HepG2 (cell line): ENCODE results near the gene ZFHX3.

ENCODE experiments used
- EP300 ChIP-seq, 3 experiments: sonication (generic) in 1 of 3; formaldehyde crosslinking in 1 of 3; IDR thresholded peaks; 2 replicates each; pipeline versions ENCODE4 v1.5.1 to v1.6.1; 2011 to 2020; ENCODE audit warnings: low read depth in 2 of 3, low read length in 2 of 3, borderline replicate concordance in 1 of 3, improper control_type of control experiment in 1 of 3, mild to moderate bottlenecking in 1 of 3, missing genetic modification reagents in 1 of 3, moderate library complexity in 1 of 3
- FLYWCH1 ChIP-seq: sonication (generic); formaldehyde crosslinking; IDR thresholded peaks from 2 replicates; pipeline ENCODE4 v1.8.1; 2023; ENCODE audit warnings: mild to moderate bottlenecking, missing genetic modification reagents
- MAZ ChIP-seq, 2 experiments: sonication (generic) in 1 of 2; formaldehyde crosslinking in 1 of 2; IDR thresholded peaks; 2 replicates each; pipeline versions ENCODE4 v1.5.0 to v1.6.1; 2012 to 2020; ENCODE audit warnings: low read depth in 2 of 2, mild to moderate bottlenecking in 2 of 2, borderline replicate concordance in 1 of 2, improper control_type of control experiment in 1 of 2, low read length in 1 of 2, missing genetic modification reagents in 1 of 2, moderate library complexity in 1 of 2
- MED13 ChIP-seq: sonication (generic); formaldehyde crosslinking; IDR thresholded peaks from 2 replicates; pipeline ENCODE4 v1.5.0; 2020; ENCODE audit warnings: missing genetic modification reagents
- NFRKB ChIP-seq: fragments of 450-650 bp; IDR thresholded peaks from 2 replicates; pipeline ENCODE4 v1.6.1; 2017
- PPARG ChIP-seq: conservative IDR thresholded peaks from 2 replicates; pipeline ENCODE4 v1.6.1; 2016; ENCODE audit warnings: missing biosample characterization, missing genetic modification reagents
- YY1 ChIP-seq: IDR thresholded peaks from 2 replicates; pipeline ENCODE4 v1.6.1; 2011; ENCODE audit warnings: low read length, low read depth, moderate library complexity, mild to moderate bottlenecking; ENCODE audit not compliant: insufficient read depth, insufficient replicate concordance
- ZBTB7A ChIP-seq: sonication (generic); formaldehyde crosslinking; IDR thresholded peaks from 2 replicates; pipeline ENCODE4 v1.8.0; 2022; ENCODE audit warnings: mild to moderate bottlenecking, missing genetic modification reagents

- TF ChIP-seq EP300 (IDR thresholded peaks at IDR 0.05; ENCODE audit: low read depth in 2 of 2, low read length in 2 of 2) (no peak), EP300 (CRISPR knock-in tag; IDR thresholded peaks at IDR 0.05; ENCODE audit: borderline replicate concordance) (no peak), ZBTB7A (CRISPR knock-in tag) (no peak), NFRKB (no peak), YY1 (no peak), FLYWCH1 (no peak), MED13 (CRISPR knock-in tag) (no peak), MAZ (IDR thresholded peaks at IDR 0.05; ENCODE audit: borderline replicate concordance, low read depth, low read length) (no peak), MAZ (CRISPR knock-in tag; IDR thresholded peaks at IDR 0.05; ENCODE audit: low read depth) (no peak), PPARG (no peak)
Observed at GRCh38 chr16:73006026-73006425, 41.9 kb downstream of the ZFHX3 start.
